H9 (cell line): ENCODE data around the gene SLC12A6. TPM values are rescaled to one million over a fixed set of nuclear protein-coding genes. Genes with fewer than 3 reads are reported as not detected.

ENCODE experiments used
- DNase-seq: peaks from one replicate; pipeline ENCODE4 v3.0.0-alpha.2; 2017
- H2AFZ ChIP-seq: one replicate; pipeline ENCODE4 v1.6.1; 2013; ENCODE audit warnings: mild to moderate bottlenecking, low read length, control low read depth, moderate library complexity
- H2AK5ac ChIP-seq: 2 replicates; pipeline ENCODE4 v1.6.1; 2013; ENCODE audit warnings: low read length, control low read depth, mixed read lengths; ENCODE audit not compliant: insufficient read length
- H2BK120ac ChIP-seq: one replicate; pipeline ENCODE4 v1.6.1; 2013; ENCODE audit warnings: low read depth, mild to moderate bottlenecking, low read length, control low read depth, inconsistent platforms; ENCODE audit not compliant: poor library complexity, severe bottlenecking
- H2BK12ac ChIP-seq: 2 replicates; pipeline ENCODE4 v1.6.1; 2013; ENCODE audit warnings: low read length, control low read depth, mixed read lengths, low read depth; ENCODE audit not compliant: insufficient read length
- H2BK15ac ChIP-seq: 2 replicates; pipeline ENCODE4 v1.6.1; 2013; ENCODE audit warnings: low read depth, low read length, control low read depth
- H2BK20ac ChIP-seq: one replicate; pipeline ENCODE4 v1.6.1; 2013; ENCODE audit warnings: low read depth, mild to moderate bottlenecking, low read length, control low read depth, inconsistent platforms; ENCODE audit not compliant: poor library complexity, severe bottlenecking
- H2BK5ac ChIP-seq: 2 replicates; pipeline ENCODE4 v1.6.1; 2013; ENCODE audit warnings: low read length, control low read depth, mixed read lengths; ENCODE audit not compliant: insufficient read length
- H3K14ac ChIP-seq: 2 replicates; pipeline ENCODE4 v1.6.1; 2013; ENCODE audit warnings: low read length, control low read depth; ENCODE audit not compliant: insufficient read depth
- H3K18ac ChIP-seq: 2 replicates; pipeline ENCODE4 v1.6.1; 2013; ENCODE audit warnings: low read depth, mild to moderate bottlenecking, mixed read lengths, low read length, control low read depth; ENCODE audit not compliant: insufficient read length
- H3K23ac ChIP-seq: 2 replicates; pipeline ENCODE4 v1.6.1; 2013; ENCODE audit warnings: low read length, control low read depth, mixed read lengths, low read depth; ENCODE audit not compliant: insufficient read length
- H3K23me2 ChIP-seq: 2 replicates; pipeline ENCODE4 v1.6.1; 2013; ENCODE audit warnings: low read depth, mild to moderate bottlenecking, mixed read lengths, low read length, control low read depth; ENCODE audit not compliant: insufficient read length, poor library complexity, severe bottlenecking
- H3K27ac ChIP-seq: 2 replicates; pipeline ENCODE4 v1.5.1; 2013; ENCODE audit warnings: low read length, control low read depth, mixed read lengths, low read depth; ENCODE audit not compliant: insufficient read length
- H3K27me3 ChIP-seq: 2 replicates; pipeline ENCODE4 v1.6.1; 2013; ENCODE audit warnings: low read length, control low read depth, inconsistent platforms; ENCODE audit not compliant: insufficient read depth
- H3K4ac ChIP-seq: 2 replicates; pipeline ENCODE4 v1.6.1; 2013; ENCODE audit warnings: low read depth, mild to moderate bottlenecking, control low read depth, inconsistent platforms, low read length, moderate library complexity
- H3K4me1 ChIP-seq: 2 replicates; pipeline ENCODE4 v1.6.1; 2013; ENCODE audit warnings: low read length, control low read depth, inconsistent platforms; ENCODE audit not compliant: insufficient read depth
- H3K4me2 ChIP-seq: 2 replicates; pipeline ENCODE4 v1.6.1; 2013; ENCODE audit warnings: low read length, control low read depth, mixed read lengths; ENCODE audit not compliant: insufficient read length, insufficient read depth
- H3K56ac ChIP-seq: 2 replicates; pipeline ENCODE4 v1.6.1; 2013; ENCODE audit warnings: low read depth, mild to moderate bottlenecking, mixed read lengths, low read length, control low read depth; ENCODE audit not compliant: insufficient read length
- H3K79me1 ChIP-seq: 2 replicates; pipeline ENCODE4 v1.6.1; 2013; ENCODE audit warnings: low read depth, mild to moderate bottlenecking, moderate library complexity, low read length, control low read depth, inconsistent platforms; ENCODE audit not compliant: insufficient read depth, poor library complexity, severe bottlenecking
- H3K79me2 ChIP-seq: 2 replicates; pipeline ENCODE4 v1.6.1; 2013; ENCODE audit warnings: low read length, control low read depth, inconsistent platforms; ENCODE audit not compliant: insufficient read depth
- H3K9ac ChIP-seq: 2 replicates; pipeline ENCODE4 v1.6.1; 2013; ENCODE audit warnings: low read length, control low read depth, mixed read lengths; ENCODE audit not compliant: insufficient read length; ENCODE audit errors: extremely low read depth
- H3K9me3 ChIP-seq: one replicate; pipeline ENCODE4 v1.6.1; 2013; ENCODE audit warnings: low read depth, low read length, inconsistent platforms; ENCODE audit not compliant: control insufficient read depth
- H3T11ph ChIP-seq: one replicate; pipeline ENCODE4 v1.6.1; 2013; ENCODE audit warnings: mild to moderate bottlenecking, low read length, control low read depth, inconsistent platforms
- H4K20me1 ChIP-seq: one replicate; pipeline ENCODE4 v1.6.1; 2013; ENCODE audit not compliant: control insufficient read depth, insufficient read length, insufficient read depth
- H4K5ac ChIP-seq: 2 replicates; pipeline ENCODE4 v1.6.1; 2013; ENCODE audit warnings: low read depth, mild to moderate bottlenecking, mixed read lengths, low read length, control low read depth; ENCODE audit not compliant: insufficient read length
- H4K8ac ChIP-seq: replicated peaks from 2 replicates; pipeline ENCODE4 v1.6.1; 2013; ENCODE audit warnings: low read length, control low read depth, mixed read lengths, low read depth; ENCODE audit not compliant: insufficient read length
- H4K91ac ChIP-seq: 2 replicates; pipeline ENCODE4 v1.6.1; 2013; ENCODE audit warnings: low read depth, mild to moderate bottlenecking, moderate library complexity, mixed read lengths, low read length, control low read depth; ENCODE audit not compliant: insufficient read length
- H3K27ac Mint-ChIP-seq, 3 experiments: 2 replicates in 2 of 3; 3 replicates in 1 of 3; pipeline ENCODE4 v1.8.0; 2020 to 2021; ENCODE audit warnings: mixed read lengths in 3 of 3, mild to moderate bottlenecking in 1 of 3, moderate library complexity in 1 of 3
- H3K27me3 Mint-ChIP-seq: 2 replicates; pipeline ENCODE4 v1.8.0; 2021; ENCODE audit warnings: low read depth, mild to moderate bottlenecking, moderate library complexity, mixed read lengths
- H3K36me3 Mint-ChIP-seq, 3 experiments: 2 replicates in 2 of 3; 3 replicates in 1 of 3; pipeline ENCODE4 v1.8.0; 2020 to 2021; ENCODE audit warnings: low read depth in 3 of 3, mixed read lengths in 3 of 3; ENCODE audit not compliant: insufficient read depth in 1 of 3
- H3K4me1 Mint-ChIP-seq, 2 experiments: 2 replicates each; pipeline ENCODE4 v1.8.0; 2020; ENCODE audit warnings: mixed read lengths in 2 of 2
- H3K4me3 Mint-ChIP-seq, 2 experiments: 2 replicates in 1 of 2; 3 replicates in 1 of 2; pipeline ENCODE4 v1.8.0; 2020 to 2021; ENCODE audit warnings: mild to moderate bottlenecking in 2 of 2, mixed read lengths in 2 of 2, moderate library complexity in 1 of 2
- H3K9me3 Mint-ChIP-seq, 2 experiments: 2 replicates in 1 of 2; 3 replicates in 1 of 2; pipeline ENCODE4 v1.8.0; 2020; ENCODE audit warnings: mild to moderate bottlenecking in 2 of 2, mixed read lengths in 2 of 2, moderate library complexity in 1 of 2
- CTCF ChIP-seq: fragments of 200-600 bp; sonication (generic); conservative IDR thresholded peaks from 3 replicates; pipeline ENCODE4 v1.8.0; 2021; ENCODE audit warnings: antibody characterized with exemption, mild to moderate bottlenecking
- WGBS: extraction: QIAGEN DNeasy Blood & Tissue Kit; methylation state at CpG from one replicate; pipeline ENCODE4 v1.1.7; 2013; ENCODE audit warnings: missing lambda C conversion rate, low lambda C conversion rate, mixed read lengths; ENCODE audit not compliant: insufficient read length; ENCODE audit errors: extremely low coverage; 5-methylcytosine and 5-hydroxymethylcytosine counted together
- total RNA-seq: library from RNA; stranded (reverse); gene quantifications from 2 replicates; pipeline ENCODE4 v1.2.1, GENCODE V29; 2021

The SLC12A6 gene
- total RNA-seq, 1 experiment from 2014 or later = 11.1 TPM

GRCh38 chr15:34241376-34242330, 95.9 kb downstream of the SLC12A6 start:
- peak; percentile 82 for TF ChIP-seq CTCF
- H3K27me3 Mint-ChIP-seq = no peaks in the 10 kb centered on the region
- peaks cover 10 to 16% of the 10 kb centered on the region in 2 experiments for H3K4me1 Mint-ChIP-seq

More at GRCh38 chr15:34241376-34242330, 95.9 kb downstream of the SLC12A6 start:
- no peak overlapping the region for H3K18ac ChIP-seq
- no peak overlapping the region for H2BK12ac ChIP-seq
- H3K27ac ChIP-seq = no peak overlapping the region
- no peaks in the 10 kb centered on the region for H3K79me1 ChIP-seq
- H3K79me2 ChIP-seq = no peaks in the 10 kb centered on the region
- DNase-seq = no peak
- H2BK20ac ChIP-seq = no peak overlapping the region
- H3K23me2 ChIP-seq = no peaks in the 10 kb centered on the region
- H3K27me3 ChIP-seq = no peaks in the 10 kb centered on the region
- H2BK5ac ChIP-seq = no peak overlapping the region
- no peak overlapping the region for H3K9ac ChIP-seq
- no CpG with 5 or more reads among the region's 1 CpG for WGBS
- H3K56ac ChIP-seq = no peak overlapping the region
- H3K27ac Mint-ChIP-seq = no peak overlapping the region
- H2AK5ac ChIP-seq = no peak overlapping the region
- H2AFZ ChIP-seq = no peak overlapping the region
- H2BK120ac ChIP-seq = no peak overlapping the region
- H3K9me3 ChIP-seq = no peaks in the 10 kb centered on the region
- H3T11ph ChIP-seq = no peak overlapping the region
- H3K4me3 Mint-ChIP-seq = no peak overlapping the region
- no peak overlapping the region for H3K4ac ChIP-seq
- H4K8ac ChIP-seq = no peak overlapping the region
- H4K20me1 ChIP-seq = no peaks in the 10 kb centered on the region
- no peak overlapping the region for H4K5ac ChIP-seq
- H3K14ac ChIP-seq = no peak overlapping the region
- no peaks in the 10 kb centered on the region for H3K9me3 Mint-ChIP-seq
- H3K4me2 ChIP-seq = no peak overlapping the region
- H4K91ac ChIP-seq = no peak overlapping the region
- H3K36me3 Mint-ChIP-seq = peaks cover 0 to 6% (median 2%) of the 10 kb centered on the region in 3 experiments; a peak in 3 of 7 replicates
- H3K4me1 ChIP-seq = peaks cover 3% of the 10 kb centered on the region; the same call in 1 of the 2 replicates
- no peak overlapping the region for H3K23ac ChIP-seq
- H2BK15ac ChIP-seq = no peak overlapping the region
